RWPE1 (cell line): ENCODE data around the gene CACNA1S.

ENCODE experiments used
- CTCF ChIA-PET: fragments of 350-600 bp; sonication (Branson Sonifier 250); formaldehyde crosslinking; extraction: SDS; loops from one replicate; lab custom pipeline; 2021; lab: Yijun Ruan, JAX
- POLR2A ChIA-PET: fragments of 400-600 bp; formaldehyde crosslinking; extraction: SDS; loops from one replicate; lab custom pipeline; 2020; ENCODE audit warnings: antibody characterized with exemption; ENCODE audit not compliant: low non-redundant PET; lab: Yijun Ruan, JAX
- DNase-seq: peaks from one replicate; pipeline ENCODE4 v3.0.0; 2012; ENCODE audit warnings: low spot score
- H3K27ac ChIP-seq: fragments of 450-650 bp; 2 replicates; pipeline ENCODE4 v1.5.1; 2017
- TF ChIP-seq, protein P1 (sequence below): fragments of 450-650 bp; conservative IDR thresholded peaks from 2 replicates; pipeline ENCODE4 v1.5.1; 2017; ENCODE audit warnings: low read depth, mild to moderate bottlenecking

The CACNA1S gene

DNA sequence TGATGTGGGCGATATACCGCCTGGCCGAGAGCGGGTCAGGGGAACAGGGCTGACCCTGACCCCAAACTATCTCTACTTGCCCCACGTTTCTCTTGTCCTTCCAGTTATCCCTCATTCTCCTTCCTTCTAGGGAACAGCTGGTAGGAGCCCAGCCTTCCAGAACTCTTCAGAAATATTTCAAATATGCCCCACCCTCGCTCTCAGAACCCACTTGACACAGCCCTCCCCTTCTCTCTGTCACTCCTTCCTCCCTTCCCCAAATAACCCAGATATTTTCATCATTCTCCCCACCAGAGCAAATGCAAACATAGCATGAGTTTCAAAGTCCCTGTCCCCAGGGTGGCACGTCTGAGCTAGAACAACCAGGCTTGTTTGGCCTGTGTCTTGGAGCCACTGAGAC, 1.1 kb downstream of the CACNA1S start:
- DNase-seq = no peak
- TF ChIP-seq, protein P1, sequence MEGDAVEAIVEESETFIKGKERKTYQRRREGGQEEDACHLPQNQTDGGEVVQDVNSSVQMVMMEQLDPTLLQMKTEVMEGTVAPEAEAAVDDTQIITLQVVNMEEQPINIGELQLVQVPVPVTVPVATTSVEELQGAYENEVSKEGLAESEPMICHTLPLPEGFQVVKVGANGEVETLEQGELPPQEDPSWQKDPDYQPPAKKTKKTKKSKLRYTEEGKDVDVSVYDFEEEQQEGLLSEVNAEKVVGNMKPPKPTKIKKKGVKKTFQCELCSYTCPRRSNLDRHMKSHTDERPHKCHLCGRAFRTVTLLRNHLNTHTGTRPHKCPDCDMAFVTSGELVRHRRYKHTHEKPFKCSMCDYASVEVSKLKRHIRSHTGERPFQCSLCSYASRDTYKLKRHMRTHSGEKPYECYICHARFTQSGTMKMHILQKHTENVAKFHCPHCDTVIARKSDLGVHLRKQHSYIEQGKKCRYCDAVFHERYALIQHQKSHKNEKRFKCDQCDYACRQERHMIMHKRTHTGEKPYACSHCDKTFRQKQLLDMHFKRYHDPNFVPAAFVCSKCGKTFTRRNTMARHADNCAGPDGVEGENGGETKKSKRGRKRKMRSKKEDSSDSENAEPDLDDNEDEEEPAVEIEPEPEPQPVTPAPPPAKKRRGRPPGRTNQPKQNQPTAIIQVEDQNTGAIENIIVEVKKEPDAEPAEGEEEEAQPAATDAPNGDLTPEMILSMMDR = no peak
- CTCF ChIA-PET = interaction anchor here (0.6 kb wide), 1 partner anchor 260 kb away, joined by 4 read pairs; no protein-coding TSS in a partner anchor
- POLR2A ChIA-PET = no interaction called here
- no peak overlapping the region for H3K27ac ChIP-seq

DNA sequence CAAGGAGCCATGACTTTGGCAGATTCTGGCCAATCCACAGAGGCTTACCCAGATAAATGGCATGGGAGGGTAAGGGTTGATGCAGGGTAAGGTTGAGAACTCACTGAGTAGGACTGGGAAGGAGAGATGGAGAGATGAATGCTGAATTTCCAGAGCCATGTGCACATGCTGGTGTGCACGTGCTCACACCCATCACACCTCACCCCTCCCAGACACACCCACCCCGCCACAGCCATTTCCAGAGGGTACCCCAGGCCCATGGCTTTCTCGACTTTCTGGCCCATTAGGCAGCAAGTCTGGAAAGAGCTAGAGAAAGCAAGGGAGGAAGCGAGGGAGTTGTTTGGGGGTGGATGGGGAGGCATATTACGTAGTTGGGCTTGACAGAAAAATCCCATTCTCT, 1.6 kb downstream of the CACNA1S start:
- TF ChIP-seq, protein P1 = no peak
- H3K27ac ChIP-seq = no peak overlapping the region
- DNase-seq = no peak
- ChIA-PET CTCF (no interaction called here), POLR2A (no interaction called here)

DNA sequence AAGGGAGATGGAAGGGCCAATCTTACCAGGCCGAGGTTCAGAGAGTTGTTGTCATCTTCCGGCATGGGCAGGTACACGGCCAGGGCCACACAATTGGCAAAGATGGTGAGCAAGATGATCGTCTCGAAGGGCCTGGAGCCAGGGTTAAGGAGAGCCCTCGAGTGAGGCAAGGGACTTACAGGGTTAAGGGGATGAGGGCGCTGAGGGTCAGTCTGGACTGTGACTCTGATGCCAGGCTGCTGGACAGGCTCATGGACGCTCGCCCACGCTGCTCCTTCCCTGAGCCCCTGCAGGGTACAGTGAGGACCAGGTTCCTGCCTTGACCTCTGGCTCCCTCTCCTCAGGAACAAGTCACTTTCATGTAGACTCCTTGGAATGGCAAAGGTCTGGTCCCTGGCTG, 2.1 kb downstream of the CACNA1S start:
- ChIA-PET POLR2A (no interaction called here), CTCF (no interaction called here)
- no peak for DNase-seq
- H3K27ac ChIP-seq = no peak overlapping the region
- TF ChIP-seq, protein P1 = no peak

DNA sequence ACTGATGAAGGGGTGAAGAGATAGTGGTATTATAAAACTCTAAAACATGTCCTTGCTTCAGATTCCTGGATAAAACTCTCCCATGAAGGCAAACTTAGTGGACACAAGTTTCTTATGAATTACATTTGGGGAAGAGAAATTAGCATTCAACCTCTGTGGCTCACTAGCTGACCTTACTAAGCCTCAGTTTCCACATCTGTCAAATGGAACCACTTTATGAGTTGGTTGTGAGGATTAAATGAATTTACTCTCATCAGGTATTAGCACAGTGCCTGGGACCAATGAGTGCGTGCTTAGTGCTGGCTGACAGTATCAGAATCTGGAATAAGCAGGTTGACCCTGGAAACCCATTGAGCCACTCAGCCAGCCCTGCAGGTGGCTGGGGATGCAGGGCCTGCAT, 2.6 kb downstream of the CACNA1S start:
- POLR2A ChIA-PET = no interaction called here
- DNase-seq = no peak
- CTCF ChIA-PET = interaction anchor here (0.8 to 0.9 kb wide), 2 partner anchors 13 to 137 kb away, joined by 4 to 6 read pairs; no protein-coding TSS in a partner anchor
- TF ChIP-seq, protein P1 = no peak
- H3K27ac ChIP-seq = no peak overlapping the region

DNA sequence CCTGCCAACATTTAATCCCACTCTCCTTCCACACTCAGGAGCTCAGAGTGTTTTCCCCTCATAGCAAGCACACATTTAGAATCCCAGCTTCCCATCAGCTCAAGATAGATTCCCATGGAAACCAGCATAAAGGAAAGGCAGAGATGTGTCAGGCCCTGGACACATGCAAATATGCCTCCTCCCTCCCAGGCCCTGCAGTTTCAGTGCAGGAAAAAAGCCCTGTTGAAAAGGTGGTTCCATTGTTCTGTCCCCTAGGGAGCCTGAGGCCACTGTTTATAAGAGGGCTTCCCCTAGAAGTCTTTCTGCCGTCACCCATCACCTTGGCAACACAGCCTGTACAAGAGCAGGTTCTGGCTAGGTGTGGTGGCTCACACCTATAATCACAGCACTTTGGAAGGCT, 3.6 kb downstream of the CACNA1S start:
- CTCF ChIA-PET = interaction anchor here (0.6 to 1.1 kb wide), 4 partner anchors 9 to 40 kb away, joined by 3 to 6 read pairs (median 3); no protein-coding TSS in a partner anchor
- POLR2A ChIA-PET = no interaction called here
- no peak overlapping the region for H3K27ac ChIP-seq
- TF ChIP-seq, protein P1 = no peak
- no peak for DNase-seq

DNA sequence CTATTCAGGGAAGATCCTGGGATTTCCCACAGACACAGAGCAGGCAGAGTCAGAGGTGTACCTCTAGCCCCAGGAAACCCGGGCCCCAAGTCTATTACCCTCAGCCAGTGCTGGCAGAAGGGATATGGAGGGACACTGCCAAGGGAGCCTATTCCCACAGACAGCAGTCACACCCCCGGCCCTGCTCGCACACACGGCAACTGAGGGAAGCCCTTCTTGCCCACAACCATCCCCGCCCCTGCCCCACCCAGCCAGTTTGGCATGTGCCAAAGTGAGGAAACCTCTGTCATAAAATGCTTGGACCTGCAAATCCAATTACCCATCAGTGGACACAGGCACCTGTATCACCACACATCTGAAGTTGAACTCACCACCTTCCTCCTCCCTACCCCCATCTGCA, 6.5 kb downstream of the CACNA1S start:
- TF ChIP-seq, protein P1 = no peak
- POLR2A ChIA-PET = no interaction called here
- CTCF ChIA-PET = no interaction called here
- H3K27ac ChIP-seq = no peak overlapping the region
- DNase-seq = no peak
